Endothelial cell of umbilical vein (primary cell): ENCODE results near the gene AFG3L2. TPM values are rescaled to one million over a fixed set of nuclear protein-coding genes. Genes with fewer than 3 reads are reported as not detected.

Experiments
- BruUV-seq: library from RNA; stranded (reverse); fragments of 400-500 nt; replicated peaks from 2 replicates; lab custom pipeline; 2021; lab: Mats Ljungman, UMichigan
- CTCF ChIA-PET: fragments of 300-600, 350-600 bp; sonication (Branson Sonifier 250); formaldehyde crosslinking; loops from one replicate; lab custom pipeline; 2021; ENCODE audit warnings: antibody characterized with exemption, inconsistent platforms; lab: Charles Lee
- POLR2A ChIA-PET: fragments of 300-600, 350-600 bp; sonication (Branson Sonifier 250); formaldehyde crosslinking; loops from one replicate; lab custom pipeline; 2021; ENCODE audit warnings: antibody characterized with exemption, inconsistent platforms; lab: Charles Lee
- DNase-seq: peaks from one replicate; pipeline ENCODE4 v3.0.0-alpha.2; 2011; ENCODE audit warnings: low read depth, low spot score
- FAIRE-seq: peaks from 2 replicates; lab custom pipeline; 2011; peaks lifted over from hg19 to GRCh38; lab: Jason Lieb, UNC
- H2AFZ ChIP-seq: 2 replicates; pipeline ENCODE4 v1.6.0; 2012; ENCODE audit warnings: low read depth, low read length, control low read depth, inconsistent platforms
- H3K27ac ChIP-seq: 2 replicates; pipeline ENCODE4 v1.5.1; 2011; ENCODE audit warnings: low read depth, mild to moderate bottlenecking, control low read depth, low read length, moderate library complexity; ENCODE audit not compliant: insufficient read depth
- H3K27me3 ChIP-seq, 2 experiments: 2 replicates each; pipeline versions ENCODE4 v1.6.0 to v1.6.1; 2011; ENCODE audit warnings: low read length in 2 of 2, mixed read lengths in 1 of 2; ENCODE audit not compliant: control insufficient read depth in 2 of 2, insufficient read depth in 2 of 2
- H3K36me3 ChIP-seq, 2 experiments: 2 replicates in 1 of 2; 3 replicates in 1 of 2; pipeline ENCODE4 v1.5.1; 2011; ENCODE audit warnings: low read length in 2 of 2, mild to moderate bottlenecking in 1 of 2, moderate library complexity in 1 of 2; ENCODE audit not compliant: control insufficient read depth in 2 of 2, insufficient read depth in 2 of 2; ENCODE audit errors: extremely low read depth in 1 of 2
- H3K4me1 ChIP-seq: 3 replicates; pipeline ENCODE4 v1.5.1; 2011; ENCODE audit warnings: mild to moderate bottlenecking, low read length; ENCODE audit not compliant: control insufficient read depth, insufficient read depth; ENCODE audit errors: extremely low read depth
- H3K4me2 ChIP-seq: 2 replicates; pipeline ENCODE4 v1.6.1; 2011; ENCODE audit warnings: low read length, control low read depth, mixed read lengths; ENCODE audit not compliant: insufficient read depth
- H3K4me3 ChIP-seq, 3 experiments: fragments of 200-600 bp in 1 of 3; sonication (generic), shearing (Covaris generic) in 1 of 3; replicated peaks in 1 of 3; 2 replicates each; pipeline ENCODE4 v1.5.1; 2011 to 2016; ENCODE audit warnings: control low read depth in 3 of 3, low read length in 3 of 3, mild to moderate bottlenecking in 2 of 3, inconsistent platforms in 1 of 3, low read depth in 1 of 3, moderate library complexity in 1 of 3; ENCODE audit not compliant: insufficient read depth in 1 of 3
- H3K79me2 ChIP-seq: 2 replicates; pipeline ENCODE4 v1.6.0; 2012; ENCODE audit warnings: low read length, inconsistent platforms; ENCODE audit not compliant: control insufficient read depth, insufficient read depth
- H3K9ac ChIP-seq: replicated peaks from 2 replicates; pipeline ENCODE3; 2011; ENCODE audit warnings: low read length, control low read depth; ENCODE audit not compliant: insufficient read depth; ENCODE audit errors: extremely low read depth
- H3K9me1 ChIP-seq: replicated peaks from 3 replicates; pipeline ENCODE4 v1.6.0; 2011; ENCODE audit warnings: mild to moderate bottlenecking, low read length; ENCODE audit not compliant: control insufficient read depth, insufficient read depth; ENCODE audit errors: extremely low read depth
- H3K9me3 ChIP-seq: replicated peaks from 2 replicates; pipeline ENCODE4 v1.5.1; 2012; ENCODE audit warnings: low read length, inconsistent platforms; ENCODE audit not compliant: control insufficient read depth, insufficient read depth
- H4K20me1 ChIP-seq: replicated peaks from 2 replicates; pipeline ENCODE3; 2011; ENCODE audit warnings: mild to moderate bottlenecking, low read length; ENCODE audit not compliant: control insufficient read depth, insufficient read depth; ENCODE audit errors: extremely low read depth
- EZH2 ChIP-seq: IDR thresholded peaks from 2 replicates; pipeline ENCODE4 v1.6.1; 2012; ENCODE audit warnings: borderline replicate concordance, low read depth, mild to moderate bottlenecking, moderate library complexity, low read length, inconsistent platforms; ENCODE audit not compliant: severe bottlenecking
- FOS ChIP-seq: IDR thresholded peaks from 2 replicates; pipeline ENCODE4 v1.6.1; 2011; ENCODE audit warnings: mild to moderate bottlenecking, low read length, moderate library complexity, borderline replicate concordance; ENCODE audit not compliant: insufficient read depth
- GATA2 ChIP-seq: IDR thresholded peaks from 2 replicates; pipeline ENCODE4 v1.7.0; 2011; ENCODE audit warnings: low read depth, mild to moderate bottlenecking, moderate library complexity, mixed read lengths, low read length; ENCODE audit not compliant: insufficient read length, insufficient read depth
- JUN ChIP-seq: IDR thresholded peaks from 2 replicates; pipeline ENCODE4 v1.6.1; 2011; ENCODE audit warnings: borderline replicate concordance, low read depth; ENCODE audit not compliant: insufficient read length, insufficient read depth
- MYC ChIP-seq: IDR thresholded peaks from one replicate; pipeline ENCODE4 v1.6.1; 2011; ENCODE audit warnings: mild to moderate bottlenecking, low read depth, low read length
- POLR2A ChIP-seq: IDR thresholded peaks from 2 replicates; pipeline ENCODE4 v1.6.1; 2012; ENCODE audit warnings: low read depth, mild to moderate bottlenecking, control low read depth, low read length
- POLR2AphosphoS5 ChIP-seq: IDR thresholded peaks from 2 replicates; pipeline ENCODE4 v1.6.1; 2012; ENCODE audit warnings: low read depth, mild to moderate bottlenecking, control low read depth, low read length, moderate library complexity; ENCODE audit not compliant: insufficient read depth
- dilution Hi-C: fragments of 300-500 bp; cut with MboI; formaldehyde crosslinking; loops from one replicate; pipeline ENCODE4 v1.15.0; 2019; ENCODE audit warnings: low sequenced_read_pairs; ENCODE audit not compliant: extremely low pct_ligation_motif_present
- intact Hi-C: fragments of 100-400 bp; cut with micrococcal nuclease; formaldehyde crosslinking; loops from one replicate; pipeline ENCODE4 v1.10.0; 2022
- polyA plus RNA-seq, 4 experiments: library from polyadenylated mRNA; depleted of rRNA in 3 of 4; stranded (reverse) in 3 of 4; unstranded in 1 of 4; fragments of >200 nt; gene quantifications; 2 replicates each; pipeline versions ENCODE4 v1.2.1 to v1.2.3, GENCODE V29; 2011 to 2012; ENCODE audit warnings: missing spikeins in 1 of 4
- total RNA-seq: library from RNA; stranded (reverse); gene quantifications from 2 replicates; pipeline ENCODE4 v1.2.3, GENCODE V29; 2021
- TF ChIP-seq, protein P1 (sequence below), 2 donors: IDR thresholded peaks; 1 replicate in 1 of 2; 2 replicates in 1 of 2; pipeline ENCODE4 v1.5.1; 2011; ENCODE audit warnings: low read length in 2 of 2, mild to moderate bottlenecking in 2 of 2, moderate library complexity in 2 of 2, control low read depth in 1 of 2, inconsistent platforms in 1 of 2, low read depth in 1 of 2; ENCODE audit not compliant: insufficient read depth in 1 of 2; ENCODE audit errors: extremely low read depth in 1 of 2
- TF ChIP-seq, protein P2 (sequence below): IDR thresholded peaks from 2 replicates; pipeline ENCODE4 v1.6.1; 2011; ENCODE audit not compliant: insufficient read depth, insufficient read length

The AFG3L2 gene
- total and polyA plus RNA-seq, 2 donors (not counting 3 experiments of a cell fraction or from before 2014, with no cell fraction given), result 19.3 to 42.4 TPM

DNA sequence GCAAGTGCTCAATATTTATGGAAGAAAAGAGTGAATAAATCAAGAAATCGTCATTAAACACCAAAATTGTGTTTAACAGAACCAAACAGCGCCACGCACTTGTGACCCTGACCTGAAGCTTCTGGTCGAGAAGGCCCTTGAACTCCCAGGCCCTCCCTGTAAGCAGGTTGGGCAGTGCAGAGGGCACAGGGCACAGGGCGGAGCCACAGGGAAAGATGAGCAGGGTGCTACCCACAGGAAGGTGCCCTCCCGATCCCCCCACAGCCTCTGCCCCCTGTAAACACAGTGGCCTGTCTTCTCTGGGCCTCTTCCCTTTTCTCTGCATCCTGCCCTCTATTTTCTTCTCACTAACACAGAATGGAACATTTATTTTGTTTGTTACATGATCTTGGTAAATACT, 85.9 kb downstream of the AFG3L2 start:
- Histone ChIP-seq H3K4me2 (no peak overlapping the region), H3K9me3 (no peaks in the 10 kb centered on the region), H3K27me3 (peaks cover 0 to 2% of the 10 kb centered on the region in 2 experiments), H3K9ac (no peak overlapping the region), H3K36me3 (no peaks in the 10 kb centered on the region), H2AFZ (no peak overlapping the region), H3K9me1 (no peaks in the 10 kb centered on the region), H3K4me3 (no peak overlapping the region), H3K79me2 (no peaks in the 10 kb centered on the region), H4K20me1 (no peaks in the 10 kb centered on the region), H3K27ac (no peak overlapping the region), H3K4me1 (peaks cover 9% of the 10 kb centered on the region)
- TF ChIP-seq MYC (no peak), GATA2 (no peak), EZH2 (no peak), POLR2A (no peak), FOS (no peak), JUN (no peak), POLR2AphosphoS5 (no peak)
- TF ChIP-seq, protein P1, sequence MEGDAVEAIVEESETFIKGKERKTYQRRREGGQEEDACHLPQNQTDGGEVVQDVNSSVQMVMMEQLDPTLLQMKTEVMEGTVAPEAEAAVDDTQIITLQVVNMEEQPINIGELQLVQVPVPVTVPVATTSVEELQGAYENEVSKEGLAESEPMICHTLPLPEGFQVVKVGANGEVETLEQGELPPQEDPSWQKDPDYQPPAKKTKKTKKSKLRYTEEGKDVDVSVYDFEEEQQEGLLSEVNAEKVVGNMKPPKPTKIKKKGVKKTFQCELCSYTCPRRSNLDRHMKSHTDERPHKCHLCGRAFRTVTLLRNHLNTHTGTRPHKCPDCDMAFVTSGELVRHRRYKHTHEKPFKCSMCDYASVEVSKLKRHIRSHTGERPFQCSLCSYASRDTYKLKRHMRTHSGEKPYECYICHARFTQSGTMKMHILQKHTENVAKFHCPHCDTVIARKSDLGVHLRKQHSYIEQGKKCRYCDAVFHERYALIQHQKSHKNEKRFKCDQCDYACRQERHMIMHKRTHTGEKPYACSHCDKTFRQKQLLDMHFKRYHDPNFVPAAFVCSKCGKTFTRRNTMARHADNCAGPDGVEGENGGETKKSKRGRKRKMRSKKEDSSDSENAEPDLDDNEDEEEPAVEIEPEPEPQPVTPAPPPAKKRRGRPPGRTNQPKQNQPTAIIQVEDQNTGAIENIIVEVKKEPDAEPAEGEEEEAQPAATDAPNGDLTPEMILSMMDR (IDR thresholded peaks at IDR 0.05; ENCODE audit: extremely low read depth in 1 of 2, insufficient read depth in 1 of 2, low read depth in 1 of 2, low read length in 2 of 2), result no peak
- TF ChIP-seq, protein P2, sequence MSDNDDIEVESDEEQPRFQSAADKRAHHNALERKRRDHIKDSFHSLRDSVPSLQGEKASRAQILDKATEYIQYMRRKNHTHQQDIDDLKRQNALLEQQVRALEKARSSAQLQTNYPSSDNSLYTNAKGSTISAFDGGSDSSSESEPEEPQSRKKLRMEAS, result no peak
- dilution Hi-C loops (no loop called here), intact Hi-C loops (no loop called here)
- no peak for FAIRE-seq
- ChIA-PET CTCF (interaction anchor here (1.4 to 1.8 kb wide), 2 partner anchors 9 to 19 kb away, joined by 5 to 6 read pairs; no protein-coding TSS in a partner anchor), POLR2A (no interaction called here)
- no peak for DNase-seq
- BruUV-seq, result no TSS peak
